Inflammatory macrophage treated with lipopolysaccharide for 4 hours (primary cell): ENCODE results near the gene CST2.
"Not testable (repeated sequence)": the region's sequence is repeated elsewhere in the genome, so short reads cannot be mapped to it uniquely, and the experiment has no call there.

Experiments used
- DNase-seq: peaks from one replicate; pipeline ENCODE4 v3.0.0-alpha.2; 2020

Gene CST2

GRCh38 chr20:23826541-23827021, at the start of gene CST2:
CST2 (minus strand) TSS chr20:23826729; CDS start chr20:23826660, 69 bp downstream.
- no peak for DNase-seq

GRCh38 chr20:23875606-23876237, 49.2 kb upstream of the CST2 start:
- no peak for DNase-seq

GRCh38 chr20:23874747-23875146, 48.2 kb upstream of the CST2 start:
- no peak for DNase-seq

GRCh38 chr20:23873370-23874015, 47.0 kb upstream of the CST2 start:
- DNase-seq: no peak

- no peak for DNase-seq
These were observed 45.5 kb upstream of the CST2 start for GRCh38 chr20:23872065-23872464.

- DNase-seq: no peak
These were observed 43.9 kb upstream of the CST2 start for GRCh38 chr20:23870461-23870860.

GRCh38 chr20:23869520-23869919, 43.0 kb upstream of the CST2 start:
- DNase-seq: no peak

GRCh38 chr20:23868321-23868720, 41.8 kb upstream of the CST2 start:
- DNase-seq: no peak

- no peak for DNase-seq
These were observed 40.7 kb upstream of the CST2 start for GRCh38 chr20:23867152-23867776.

GRCh38 chr20:23860771-23861170, 34.2 kb upstream of the CST2 start:
- DNase-seq: not testable (repeated sequence)

GRCh38 chr20:23857962-23858595, 31.6 kb upstream of the CST2 start:
- DNase-seq: no peak

- no peak for DNase-seq
These were observed 30.2 kb upstream of the CST2 start for GRCh38 chr20:23856736-23857135.

GRCh38 chr20:23856226-23856625, 29.7 kb upstream of the CST2 start:
- no peak for DNase-seq

GRCh38 chr20:23841693-23842092, 15.2 kb upstream of the CST2 start:
- no peak for DNase-seq

- no peak for DNase-seq
These were observed 9.2 kb upstream of the CST2 start for GRCh38 chr20:23835716-23836115.

GRCh38 chr20:23832775-23833513, 6.4 kb upstream of the CST2 start:
- DNase-seq: no peak

GRCh38 chr20:23831961-23832360, 5.4 kb upstream of the CST2 start:
- DNase-seq: not testable (repeated sequence)

- no peak for DNase-seq
These were observed 2.8 kb downstream of the CST2 start for GRCh38 chr20:23823621-23824324.

GRCh38 chr20:23823111-23823510, 3.4 kb downstream of the CST2 start:
- DNase-seq: no peak

GRCh38 chr20:23820493-23820892, 6.0 kb downstream of the CST2 start:
- no peak for DNase-seq

GRCh38 chr20:23811559-23811958, 15.0 kb downstream of the CST2 start:
- not testable (repeated sequence) for DNase-seq

- not testable (repeated sequence) for DNase-seq
These were observed 16.2 kb downstream of the CST2 start for GRCh38 chr20:23810349-23810748.
